HepG2 (cell line): ENCODE data around the gene ANKRD37. TPM values are rescaled to one million over a fixed set of nuclear protein-coding genes. Genes with fewer than 3 reads are reported as not detected.

Experiments
- BHLHE40 ChIP-seq: IDR thresholded peaks from 2 replicates; pipeline ENCODE4 v1.6.1; 2011; ENCODE audit warnings: low read length, improper control_type of control experiment
- CENPT ChIP-seq: sonication (generic); formaldehyde crosslinking; IDR thresholded peaks from 2 replicates; pipeline ENCODE4 v1.8.0; 2022; ENCODE audit warnings: low read depth, mild to moderate bottlenecking, moderate library complexity, missing genetic modification reagents
- EP300 ChIP-seq, 3 experiments: sonication (generic) in 1 of 3; formaldehyde crosslinking in 1 of 3; IDR thresholded peaks; 2 replicates each; pipeline versions ENCODE4 v1.5.1 to v1.6.1; 2011 to 2020; ENCODE audit warnings: low read depth in 2 of 3, low read length in 2 of 3, borderline replicate concordance in 1 of 3, improper control_type of control experiment in 1 of 3, mild to moderate bottlenecking in 1 of 3, missing genetic modification reagents in 1 of 3, moderate library complexity in 1 of 3
- HOMEZ ChIP-seq: IDR thresholded peaks from 2 replicates; pipeline ENCODE4 v1.6.1; 2016; ENCODE audit warnings: low read depth
- NKX3-1 ChIP-seq: sonication (generic); formaldehyde crosslinking; IDR thresholded peaks from 2 replicates; pipeline ENCODE4 v1.5.0; 2020; ENCODE audit warnings: missing genetic modification reagents
- RBFOX2 ChIP-seq: fragments of 200-400 bp; formaldehyde crosslinking; IDR thresholded peaks from 2 replicates; pipeline ENCODE4 v1.6.1; 2017; ENCODE audit warnings: low read depth, mild to moderate bottlenecking, low read length
- RXRA ChIP-seq: sonication (generic); formaldehyde crosslinking; IDR thresholded peaks from 2 replicates; pipeline ENCODE4 v1.5.1; 2020; ENCODE audit warnings: missing genetic modification reagents
- ZBTB2 ChIP-seq: sonication (generic); formaldehyde crosslinking; IDR thresholded peaks from 2 replicates; pipeline ENCODE4 v1.8.0; 2022; ENCODE audit warnings: low read depth, missing genetic modification reagents
- ZFYVE20 ChIP-seq: sonication (generic); formaldehyde crosslinking; IDR thresholded peaks from 2 replicates; pipeline ENCODE4 v1.8.0; 2023; ENCODE audit warnings: low read depth, mild to moderate bottlenecking, moderate library complexity, missing genetic modification reagents, borderline replicate concordance
- ZNF281 ChIP-seq: sonication (generic); formaldehyde crosslinking; IDR thresholded peaks from 2 replicates; pipeline ENCODE4 v1.4.0; 2020; ENCODE audit warnings: missing genetic modification reagents, borderline replicate concordance
- ZNF337 ChIP-seq: sonication (generic); formaldehyde crosslinking; IDR thresholded peaks from 2 replicates; pipeline ENCODE4 v1.5.1; 2020; ENCODE audit warnings: missing genetic modification reagents, low read depth, mild to moderate bottlenecking, borderline replicate concordance
- ZNF674 ChIP-seq: sonication (generic); formaldehyde crosslinking; IDR thresholded peaks from 2 replicates; pipeline ENCODE4 v1.5.0; 2020; ENCODE audit warnings: low read depth, mild to moderate bottlenecking, missing genetic modification reagents
- ZNF678 ChIP-seq: sonication (generic); formaldehyde crosslinking; IDR thresholded peaks from 2 replicates; pipeline ENCODE4 v1.4.0; 2020; ENCODE audit warnings: mild to moderate bottlenecking, missing genetic modification reagents
- ZNF703 ChIP-seq: sonication (generic); formaldehyde crosslinking; IDR thresholded peaks from 2 replicates; pipeline ENCODE4 v1.5.1; 2020; ENCODE audit warnings: missing genetic modification reagents, mild to moderate bottlenecking, moderate library complexity, borderline replicate concordance
- ZNF782 ChIP-seq: sonication (generic); formaldehyde crosslinking; IDR thresholded peaks from 2 replicates; pipeline ENCODE4 v1.4.0; 2020; ENCODE audit warnings: missing genetic modification reagents, mild to moderate bottlenecking, borderline replicate concordance
- ZSCAN31 ChIP-seq: sonication (generic); formaldehyde crosslinking; IDR thresholded peaks from 2 replicates; pipeline ENCODE4 v1.5.0; 2020; ENCODE audit warnings: low read depth, mild to moderate bottlenecking, missing genetic modification reagents
- polyA plus RNA-seq, 8 experiments: library from polyadenylated mRNA; depleted of rRNA in 3 of 8; stranded (reverse) in 7 of 8; unstranded in 1 of 8; fragments of >200 nt; fragmentation: Illumina TruSeq in 4 of 8; extraction: Trizol in 4 of 8; gene quantifications; 2 replicates each; pipeline versions ENCODE4 v1.2.1 to v1.2.3, GENCODE V29; 2011 to 2016; ENCODE audit warnings: low read depth in 4 of 8, missing spikeins in 1 of 8, mixed read lengths in 1 of 8; ENCODE audit not compliant: insufficient read depth in 1 of 8
- total RNA-seq, 5 experiments: library from RNA; depleted of rRNA; stranded (reverse); fragments of >200 nt; fragmentation: Illumina TruSeq; extraction: Trizol; gene quantifications; 2 replicates each; pipeline ENCODE4 v1.2.3, GENCODE V29; 2016; ENCODE audit warnings: low read depth in 1 of 5
- TF ChIP-seq, protein P1 (sequence below): sonication (generic); formaldehyde crosslinking; IDR thresholded peaks from 2 replicates; pipeline ENCODE4 v1.5.0; 2020; ENCODE audit warnings: mild to moderate bottlenecking, missing genetic modification reagents, borderline replicate concordance
- TF ChIP-seq, protein P2 (sequence below): sonication (generic); formaldehyde crosslinking; IDR thresholded peaks from 2 replicates; pipeline ENCODE4 v1.4.0; 2020; ENCODE audit warnings: missing genetic modification reagents, borderline replicate concordance

ANKRD37 gene
- total and polyA plus RNA-seq, 2 of the 13 experiments (the other 11 are each of a cell fraction or from before 2014, with no cell fraction given) = 2.2 to 51.4 TPM

DNA sequence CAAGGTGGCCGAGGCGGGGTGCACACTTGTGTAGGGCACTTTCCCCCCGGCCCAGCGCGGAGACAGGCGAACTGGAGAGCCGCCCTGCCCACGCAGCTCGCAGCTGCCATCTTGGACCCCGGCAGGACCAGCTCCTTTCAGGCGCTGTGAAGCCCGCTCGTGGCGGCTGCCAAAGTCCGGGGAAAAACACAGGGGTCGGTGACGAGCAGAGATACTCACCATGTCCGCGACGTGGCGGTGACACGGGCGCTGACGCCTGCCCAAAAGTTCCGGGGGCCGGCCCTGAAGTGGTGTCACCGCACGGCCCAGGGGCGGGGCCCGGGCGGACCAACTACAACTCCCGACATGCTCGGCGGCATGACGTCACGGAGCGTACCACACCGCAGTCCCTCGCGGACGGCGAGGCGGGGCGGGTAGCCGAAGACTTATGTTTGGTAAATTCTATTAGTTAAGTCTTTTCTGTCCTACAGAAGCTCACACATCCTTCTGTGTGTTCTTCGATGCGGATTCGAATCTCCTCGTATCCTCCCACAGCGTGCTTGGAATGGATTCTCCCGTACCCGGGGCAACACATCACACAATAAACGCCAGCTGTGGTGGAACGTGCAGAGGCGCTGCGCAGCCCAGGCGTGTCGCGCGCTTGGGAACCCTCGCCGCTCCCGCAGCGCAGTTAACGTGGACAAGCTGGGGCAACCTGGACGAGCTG, 29.2 kb downstream of the ANKRD37 start, which contains the start of gene UFSP2 (continued):
- TF ChIP-seq ZNF337 = peak; percentile 71; the same call in 1 of the 2 replicates
- no peak for TF ChIP-seq ZBTB2 (CRISPR knock-in tag)
- no peak for TF ChIP-seq ZFYVE20
- TF ChIP-seq CENPT = no peak
- TF ChIP-seq HOMEZ (CRISPR knock-in tag) = no peak
- peak; percentile 76; the same call in 1 of the 2 replicates for TF ChIP-seq ZNF678 (CRISPR knock-in tag)
- TF ChIP-seq NKX3-1 (CRISPR knock-in tag) = peak; percentile 21; the same call in 1 of the 2 replicates
- TF ChIP-seq, protein P1, sequence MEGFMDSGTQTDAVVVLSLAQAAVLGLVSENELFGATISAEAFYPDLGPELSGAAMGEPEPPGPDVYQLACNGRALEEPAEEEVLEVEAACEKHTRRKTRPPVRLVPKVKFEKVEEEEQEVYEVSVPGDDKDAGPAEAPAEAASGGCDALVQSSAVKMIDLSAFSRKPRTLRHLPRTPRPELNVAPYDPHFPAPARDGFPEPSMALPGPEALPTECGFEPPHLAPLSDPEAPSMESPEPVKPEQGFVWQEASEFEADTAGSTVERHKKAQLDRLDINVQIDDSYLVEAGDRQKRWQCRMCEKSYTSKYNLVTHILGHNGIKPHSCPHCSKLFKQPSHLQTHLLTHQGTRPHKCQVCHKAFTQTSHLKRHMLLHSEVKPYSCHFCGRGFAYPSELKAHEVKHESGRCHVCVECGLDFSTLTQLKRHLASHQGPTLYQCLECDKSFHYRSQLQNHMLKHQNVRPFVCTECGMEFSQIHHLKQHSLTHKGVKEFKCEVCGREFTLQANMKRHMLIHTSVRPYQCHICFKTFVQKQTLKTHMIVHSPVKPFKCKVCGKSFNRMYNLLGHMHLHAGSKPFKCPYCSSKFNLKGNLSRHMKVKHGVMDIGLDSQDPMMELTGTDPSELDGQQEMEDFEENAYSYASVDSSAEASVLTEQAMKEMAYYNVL (CRISPR knock-in tag) = peak; percentile 68; the same call in 1 of the 2 replicates
- TF ChIP-seq ZNF703 = 0 out of 2 replicates have a peak, but pooled peaks have one; percentile 11
- peak; percentile 84 for TF ChIP-seq RBFOX2
- peak; percentile 75; the same call in 1 of the 2 replicates for TF ChIP-seq ZNF782 (CRISPR knock-in tag)
- peak; percentile 85 for TF ChIP-seq ZSCAN31 (CRISPR knock-in tag)
- peak; percentile 97 for TF ChIP-seq BHLHE40
- no peak for TF ChIP-seq ZNF674 (CRISPR knock-in tag)
- TF ChIP-seq EP300 (IDR thresholded peaks at IDR 0.05; ENCODE audit: low read depth in 2 of 2, low read length in 2 of 2) = no peak
- TF ChIP-seq EP300 (CRISPR knock-in tag; IDR thresholded peaks at IDR 0.05; ENCODE audit: borderline replicate concordance) = no peak
- no peak for TF ChIP-seq ZNF281
- TF ChIP-seq, protein P2, sequence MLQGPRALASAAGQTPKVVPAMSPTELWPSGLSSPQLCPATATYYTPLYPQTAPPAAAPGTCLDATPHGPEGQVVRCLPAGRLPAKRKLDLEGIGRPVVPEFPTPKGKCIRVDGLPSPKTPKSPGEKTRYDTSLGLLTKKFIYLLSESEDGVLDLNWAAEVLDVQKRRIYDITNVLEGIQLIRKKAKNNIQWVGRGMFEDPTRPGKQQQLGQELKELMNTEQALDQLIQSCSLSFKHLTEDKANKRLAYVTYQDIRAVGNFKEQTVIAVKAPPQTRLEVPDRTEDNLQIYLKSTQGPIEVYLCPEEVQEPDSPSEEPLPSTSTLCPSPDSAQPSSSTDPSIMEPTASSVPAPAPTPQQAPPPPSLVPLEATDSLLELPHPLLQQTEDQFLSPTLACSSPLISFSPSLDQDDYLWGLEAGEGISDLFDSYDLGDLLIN (CRISPR knock-in tag) = peak; percentile 63; the same call in 1 of the 2 replicates
- TF ChIP-seq RXRA (CRISPR knock-in tag) = 0 out of 2 replicates have a peak, but pooled peaks have one; percentile 62
